HepG2 (cell line): ENCODE results near the gene CDH2. TPM values are rescaled to one million over a fixed set of nuclear protein-coding genes. Genes with fewer than 3 reads are reported as not detected.

ENCODE experiments used
- ATAC-seq: fragments of 200-7000 bp; cut with Tn5 transposase; 3 replicates; pipeline ENCODE4 v1.9.1; 2020; ENCODE audit warnings: mild to moderate bottlenecking, moderate library complexity
- BruUV-seq: library from RNA; stranded (reverse); fragments of 400-500 nt; replicated peaks from 2 replicates; lab custom pipeline; 2021; lab: Mats Ljungman, UMichigan
- CTCF ChIA-PET: fragments of 300-600 bp; formaldehyde crosslinking; extraction: SDS; loops from one replicate; lab custom pipeline; 2021; ENCODE audit warnings: low total read pairs, inconsistent platforms, low intra/inter-chr PET ratio; lab: Yijun Ruan, JAX
- POLR2A ChIA-PET: fragments of 350-600 bp; sonication (Branson Sonifier 250); formaldehyde crosslinking; loops from one replicate; lab custom pipeline; 2020; ENCODE audit warnings: antibody characterized with exemption, inconsistent platforms; lab: Yijun Ruan, JAX
- DNase-seq: peaks from one replicate; pipeline ENCODE4 v3.0.0-alpha.2; 2015; ENCODE audit warnings: low spot score
- FAIRE-seq: peaks from 3 replicates; lab custom pipeline; 2011; peaks lifted over from hg19 to GRCh38; lab: Jason Lieb, UNC
- H2AFZ ChIP-seq: one replicate; pipeline ENCODE4 v1.6.1; 2011; ENCODE audit warnings: low read length, inconsistent platforms
- H3K27ac ChIP-seq: fragments of 300-600 bp; 3 replicates; pipeline ENCODE4 v1.8.0; 2011; ENCODE audit warnings: mixed run types, mild to moderate bottlenecking, mixed read lengths, low read length, inconsistent platforms; ENCODE audit not compliant: insufficient read depth; ENCODE audit errors: extremely low read length
- H3K27me3 ChIP-seq, 2 experiments: fragments of 200-600 bp in 1 of 2; 2 replicates in 1 of 2; 3 replicates in 1 of 2; pipeline versions ENCODE4 v1.6.0 to v1.8.0; 2011; ENCODE audit warnings: low read length in 2 of 2, mild to moderate bottlenecking in 2 of 2, moderate library complexity in 2 of 2, inconsistent platforms in 1 of 2; ENCODE audit not compliant: insufficient read depth in 2 of 2, control insufficient read depth in 1 of 2
- H3K36me3 ChIP-seq, 2 experiments: fragments of 200-600 bp in 1 of 2; replicated peaks in 1 of 2; 2 replicates in 1 of 2; 3 replicates in 1 of 2; pipeline versions ENCODE4 v1.5.1 to v1.8.0; 2011; ENCODE audit warnings: low read length in 2 of 2, inconsistent platforms in 1 of 2; ENCODE audit not compliant: insufficient read depth in 2 of 2, control insufficient read depth in 1 of 2
- H3K4me1 ChIP-seq: 2 replicates; pipeline ENCODE4 v1.5.1; 2012; ENCODE audit warnings: low read length, inconsistent platforms; ENCODE audit not compliant: insufficient read depth
- H3K4me2 ChIP-seq: 2 replicates; pipeline ENCODE4 v1.6.0; 2011; ENCODE audit warnings: low read depth, low read length, inconsistent platforms
- H3K4me3 ChIP-seq, 3 experiments: fragments of 200-600 bp in 1 of 3; sonication (generic), shearing (Covaris generic) in 1 of 3; replicated peaks in 1 of 3; 2 replicates each; pipeline ENCODE4 v1.5.1; 2011 to 2016; ENCODE audit warnings: low read length in 3 of 3, inconsistent platforms in 2 of 3, low read depth in 2 of 3, mild to moderate bottlenecking in 2 of 3, control low read depth in 1 of 3, mixed read lengths in 1 of 3; ENCODE audit not compliant: insufficient read depth in 1 of 3
- H3K79me2 ChIP-seq: one replicate; pipeline ENCODE4 v1.6.1; 2011; ENCODE audit warnings: low read length, inconsistent platforms; ENCODE audit not compliant: insufficient read depth
- H3K9ac ChIP-seq: 2 replicates; pipeline ENCODE4 v1.6.0; 2011; ENCODE audit warnings: mild to moderate bottlenecking, low read depth, low read length, inconsistent platforms; ENCODE audit not compliant: insufficient read depth
- H3K9me3 ChIP-seq: 2 replicates; pipeline ENCODE4 v1.5.1; 2012; ENCODE audit warnings: mild to moderate bottlenecking, low read length
- H4K20me1 ChIP-seq: 2 replicates; pipeline ENCODE4 v1.6.0; 2011; ENCODE audit warnings: inconsistent platforms, mild to moderate bottlenecking, low read length, moderate library complexity; ENCODE audit not compliant: insufficient read depth
- BCL3 ChIP-seq: sonication (generic); formaldehyde crosslinking; IDR thresholded peaks from 2 replicates; pipeline ENCODE4 v1.5.1; 2020; ENCODE audit warnings: mild to moderate bottlenecking, missing genetic modification reagents, moderate library complexity
- BCL6 ChIP-seq: IDR thresholded peaks from 2 replicates; pipeline ENCODE4 v1.6.1; 2016; ENCODE audit warnings: missing genetic modification reagents, missing compliant biosample characterization
- CBX1 ChIP-seq: IDR thresholded peaks from one replicate; pipeline ENCODE4 v1.6.1; 2016; ENCODE audit warnings: antibody characterized with exemption, low read depth
- KDM5B ChIP-seq: sonication (generic); formaldehyde crosslinking; IDR thresholded peaks from 2 replicates; pipeline ENCODE4 v1.4.0; 2020; ENCODE audit warnings: missing genetic modification reagents, mild to moderate bottlenecking, borderline replicate concordance
- KMT2B ChIP-seq: IDR thresholded peaks from 2 replicates; pipeline ENCODE4 v1.6.1; 2016; ENCODE audit warnings: missing genetic modification reagents, missing compliant biosample characterization
- NFE2 ChIP-seq: sonication (generic); formaldehyde crosslinking; IDR thresholded peaks from 2 replicates; pipeline ENCODE4 v1.4.0; 2020; ENCODE audit warnings: missing genetic modification reagents
- SALL2 ChIP-seq: sonication (generic); formaldehyde crosslinking; IDR thresholded peaks from 2 replicates; pipeline ENCODE4 v1.8.1; 2023; ENCODE audit warnings: mild to moderate bottlenecking, missing genetic modification reagents, inconsistent platforms
- ZBTB26 ChIP-seq: IDR thresholded peaks from 2 replicates; pipeline ENCODE4 v1.6.1; 2016; ENCODE audit warnings: missing compliant biosample characterization, missing genetic modification reagents, borderline replicate concordance
- ZFP62 ChIP-seq: sonication (generic); formaldehyde crosslinking; IDR thresholded peaks from 2 replicates; pipeline ENCODE4 v1.4.0; 2020; ENCODE audit warnings: missing genetic modification reagents
- ZNF121 ChIP-seq: sonication (generic); formaldehyde crosslinking; IDR thresholded peaks from 2 replicates; pipeline ENCODE4 v1.5.0; 2020; ENCODE audit warnings: mild to moderate bottlenecking, missing genetic modification reagents
- ZNF407 ChIP-seq: sonication (generic); formaldehyde crosslinking; IDR thresholded peaks from one replicate; pipeline ENCODE4 v1.5.1; 2020; ENCODE audit warnings: mild to moderate bottlenecking, missing genetic modification reagents; ENCODE audit errors: not compliant biosample characterization
- WGBS: methylation state at CpG from one replicate; pipeline ENCODE4 v1.1.6; 2017; ENCODE audit warnings: low lambda C conversion rate; 5-methylcytosine and 5-hydroxymethylcytosine counted together
- in situ Hi-C: cut with HindIII; loops from 2 replicates; pipeline ENCODE4 v1.10.0; 2017; ENCODE audit warnings: low pct_unique_long_range_greater_than_20kb; ENCODE audit not compliant: extremely low pct_ligation_motif_present
- intact Hi-C: fragments of 100-400 bp; cut with micrococcal nuclease; formaldehyde crosslinking; loops from one replicate; pipeline ENCODE4 v1.10.0; 2022; ENCODE audit not compliant: unreplicated experiment
- polyA plus RNA-seq, 8 experiments: library from polyadenylated mRNA; depleted of rRNA in 3 of 8; stranded (reverse) in 7 of 8; unstranded in 1 of 8; fragments of >200 nt; fragmentation: Illumina TruSeq in 4 of 8; extraction: Trizol in 4 of 8; gene quantifications; 2 replicates each; pipeline versions ENCODE4 v1.2.1 to v1.2.3, GENCODE V29; 2011 to 2016; ENCODE audit warnings: low read depth in 4 of 8, missing spikeins in 1 of 8, mixed read lengths in 1 of 8; ENCODE audit not compliant: insufficient read depth in 1 of 8
- total RNA-seq, 5 experiments: library from RNA; depleted of rRNA; stranded (reverse); fragments of >200 nt; fragmentation: Illumina TruSeq; extraction: Trizol; gene quantifications; 2 replicates each; pipeline ENCODE4 v1.2.3, GENCODE V29; 2016; ENCODE audit warnings: low read depth in 1 of 5

The CDH2 gene
- total and polyA plus RNA-seq, 2 of the 13 experiments (the other 11 are each of a cell fraction or from before 2014, with no cell fraction given), result 18.6 to 36.1 TPM

GRCh38 chr18:28065793-28066186 is 111.1 kb downstream of the CDH2 start:
- Histone ChIP-seq H3K79me2 (no peaks in the 10 kb centered on the region), H3K4me3 (no peak overlapping the region), H3K27me3 (no peaks in the 10 kb centered on the region), H3K9me3 (no peaks in the 10 kb centered on the region), H3K4me2 (no peak overlapping the region), H3K4me1 (peaks cover 32% of the 10 kb centered on the region), H4K20me1 (no peaks in the 10 kb centered on the region), H3K27ac (no peak overlapping the region), H2AFZ (no peak overlapping the region), H3K36me3 (peaks cover 0 to 1% of the 10 kb centered on the region in 2 experiments; a peak in 1 of 5 replicates), H3K9ac (no peak overlapping the region)
- ATAC-seq (no peak), FAIRE-seq (no peak), DNase-seq (no peak)
- no TSS peak for BruUV-seq
- intact Hi-C loops, result no loop called here
- ChIA-PET CTCF (no interaction called here), POLR2A (no interaction called here)
- TF ChIP-seq ZNF407 (no peak), ZNF121 (CRISPR knock-in tag) (no peak), KDM5B (CRISPR knock-in tag) (no peak), ZFP62 (CRISPR knock-in tag) (no peak), BCL6 (CRISPR knock-in tag) (no peak), KMT2B (no peak), ZBTB26 (CRISPR knock-in tag) (no peak), CBX1 (no peak), SALL2 (CRISPR knock-in tag) (no peak), BCL3 (CRISPR knock-in tag) (no peak), NFE2 (CRISPR knock-in tag) (no peak)
- in situ Hi-C loops, result no loop called here
- WGBS, result 96% methylated on average over 3 of the region's 3 CpGs
